GM23338 (cell line): Measurements from ENCODE around the gene METTL24. TPM values are rescaled to one million over a fixed set of nuclear protein-coding genes. Genes with fewer than 3 reads are reported as not detected.

Experiments used
- ATAC-seq: fragments of 200-7000 bp; cut with Tn5 transposase; 3 replicates; pipeline ENCODE4 v1.9.1; 2020
- DNase-seq: peaks from one replicate; pipeline ENCODE4 v3.0.0-alpha.2; 2015; ENCODE audit warnings: low spot score
- H2AFZ ChIP-seq: fragments of 200-600 bp; sonication (generic); 2 replicates; pipeline ENCODE4 v1.8.0; 2016; ENCODE audit warnings: antibody characterized with exemption, mild to moderate bottlenecking, moderate library complexity
- H3F3A ChIP-seq: fragments of 200-600 bp; sonication (generic); replicated peaks from 2 replicates; pipeline ENCODE4 v1.8.0; 2017; ENCODE audit warnings: antibody characterized with exemption, mixed run types, low read depth
- H3K27ac ChIP-seq: fragments of 200-600 bp; sonication (generic); 2 replicates; pipeline ENCODE4 v1.6.1; 2016; ENCODE audit warnings: low read depth
- H3K27me3 ChIP-seq: fragments of 200-600 bp; sonication (generic); 2 replicates; pipeline ENCODE4 v1.8.0; 2016; ENCODE audit warnings: mild to moderate bottlenecking, mixed run types, moderate library complexity; ENCODE audit not compliant: insufficient read depth
- H3K36me3 ChIP-seq: fragments of 200-600 bp; sonication (generic); 2 replicates; pipeline ENCODE4 v1.8.0; 2016; ENCODE audit warnings: mild to moderate bottlenecking; ENCODE audit not compliant: insufficient read depth
- H3K4me1 ChIP-seq: fragments of 200-600 bp; sonication (generic); 2 replicates; pipeline ENCODE4 v1.8.0; 2016; ENCODE audit warnings: mild to moderate bottlenecking, moderate library complexity; ENCODE audit not compliant: insufficient read depth
- H3K4me2 ChIP-seq: fragments of 200-600 bp; sonication (generic); 2 replicates; pipeline ENCODE4 v1.7.1; 2017; ENCODE audit warnings: mixed run types
- H3K4me3 ChIP-seq: fragments of 200-600 bp; sonication (generic); 2 replicates; pipeline ENCODE4 v1.6.1; 2016; ENCODE audit warnings: mixed run types
- H3K79me2 ChIP-seq: fragments of 200-600 bp; sonication (generic); replicated peaks from 2 replicates; pipeline ENCODE4 v1.8.0; 2017; ENCODE audit warnings: mild to moderate bottlenecking; ENCODE audit not compliant: insufficient read depth
- H3K9me2 ChIP-seq: fragments of 200-600 bp; sonication (generic); 2 replicates; pipeline ENCODE4 v1.8.0; 2017; ENCODE audit not compliant: insufficient read depth
- H4K20me1 ChIP-seq: fragments of 200-600 bp; sonication (generic); replicated peaks from 2 replicates; pipeline ENCODE4 v1.8.0; 2017; ENCODE audit warnings: mild to moderate bottlenecking; ENCODE audit not compliant: insufficient read depth
- H3K27ac Mint-ChIP-seq: 2 replicates; pipeline ENCODE4 v1.8.0; 2020; ENCODE audit warnings: inconsistent platforms, mild to moderate bottlenecking, moderate library complexity, mixed read lengths
- H3K27me3 Mint-ChIP-seq: 3 replicates; pipeline ENCODE4 v1.8.0; 2022; ENCODE audit warnings: low read depth, mild to moderate bottlenecking, moderate library complexity, mixed read lengths, inconsistent platforms; ENCODE audit not compliant: insufficient read depth, poor library complexity
- H3K36me3 Mint-ChIP-seq: 3 replicates; pipeline ENCODE4 v1.8.0; 2021; ENCODE audit warnings: low read depth, mild to moderate bottlenecking, inconsistent platforms, moderate library complexity, mixed read lengths
- H3K4me1 Mint-ChIP-seq: 3 replicates; pipeline ENCODE4 v1.8.0; 2020; ENCODE audit warnings: mild to moderate bottlenecking, inconsistent platforms, mixed read lengths
- H3K4me3 Mint-ChIP-seq: 3 replicates; pipeline ENCODE4 v1.8.0; 2021; ENCODE audit warnings: moderate library complexity, mild to moderate bottlenecking, inconsistent platforms, mixed read lengths
- H3K9me3 Mint-ChIP-seq: 3 replicates; pipeline ENCODE4 v1.8.0; 2020; ENCODE audit warnings: moderate library complexity, mild to moderate bottlenecking, inconsistent platforms, mixed read lengths
- CREB1 ChIP-seq: fragments of 250-450 bp; sonication (Bioruptor Pico); IDR thresholded peaks from 2 replicates; pipeline ENCODE4 v1.5.0; 2020; ENCODE audit warnings: low read depth, mild to moderate bottlenecking, moderate library complexity
- CTCF ChIP-seq, 2 experiments: fragments of 200-600 bp in 1 of 2; sonication (generic) in 1 of 2; conservative IDR thresholded peaks; 2 replicates each; pipeline versions ENCODE4 v1.5.1 to v1.6.1; 2016 to 2017; ENCODE audit warnings: antibody characterized with exemption in 2 of 2, low read depth in 2 of 2, mild to moderate bottlenecking in 2 of 2, moderate library complexity in 1 of 2
- ETS1 ChIP-seq: IDR thresholded peaks from 2 replicates; pipeline ENCODE4 v1.6.1; 2016; ENCODE audit warnings: antibody characterized with exemption
- EZH2 ChIP-seq: fragments of 200-600 bp; sonication (generic); IDR thresholded peaks from one replicate; pipeline ENCODE4 v1.8.0; 2017; ENCODE audit warnings: antibody characterized with exemption, mild to moderate bottlenecking, low read depth; ENCODE audit not compliant: unreplicated experiment
- JUNB ChIP-seq: IDR thresholded peaks from one replicate; pipeline ENCODE4 v1.6.1; 2016; ENCODE audit warnings: antibody characterized with exemption; ENCODE audit not compliant: unreplicated experiment
- ZNF114 ChIP-seq: fragments of 250-450 bp; sonication (Bioruptor Pico); IDR thresholded peaks from 2 replicates; pipeline ENCODE4 v1.5.0; 2020; ENCODE audit warnings: mild to moderate bottlenecking, moderate library complexity
- ZNF331 ChIP-seq: fragments of 250-450 bp; sonication (Bioruptor Pico); IDR thresholded peaks from 2 replicates; pipeline ENCODE4 v1.5.0; 2020; ENCODE audit warnings: low read depth, mild to moderate bottlenecking, moderate library complexity
- ZNF462 ChIP-seq: fragments of 250-450 bp; sonication (Bioruptor Pico); IDR thresholded peaks from 2 replicates; pipeline ENCODE4 v1.5.0; 2020; ENCODE audit warnings: mild to moderate bottlenecking, moderate library complexity
- polyA plus RNA-seq: library from polyadenylated mRNA; unstranded; fragments of >200 nt; fragmentation: Nextera tagmentation; extraction: Ambion mirVana; gene quantifications from 2 replicates; pipeline ENCODE4 v1.2.1, GENCODE V29; 2016
- total RNA-seq: library from RNA; depleted of rRNA; stranded (reverse); fragments of >200 nt; shearing (Covaris generic); gene quantifications from 2 replicates; pipeline ENCODE4 v1.2.3, GENCODE V29; 2014

Gene METTL24
- total and polyA plus RNA-seq, 2 experiments from 2014 or later: 0.35 TPM; not detected in 1

GRCh38 chr6:110315869-110316398 lies 42.2 kb downstream of the METTL24 start:
- H3K27me3 Mint-ChIP-seq: peaks cover 2% of the 10 kb centered on the region
- H3K36me3 Mint-ChIP-seq: no peaks in the 10 kb centered on the region

GRCh38 chr6:110315207-110315868 lies 42.8 kb downstream of the METTL24 start:
- no peaks in the 10 kb centered on the region for H3K36me3 ChIP-seq
- TF ChIP-seq JUNB (no peak), CREB1 (CRISPR knock-in tag) (no peak), EZH2 (no peak), ZNF462 (CRISPR knock-in tag) (no peak), CTCF (conservative IDR thresholded peaks at IDR 0.05; ENCODE audit: low read depth in 2 of 2) (no peak), ZNF114 (CRISPR knock-in tag) (no peak)

More at GRCh38 chr6:110315869-110316398, 42.2 kb downstream of the METTL24 start:
- H3K4me3 Mint-ChIP-seq: no peak overlapping the region
- no peaks in the 10 kb centered on the region for H3K79me2 ChIP-seq
- H2AFZ ChIP-seq: no peak overlapping the region
- no peak for DNase-seq
- no peak for TF ChIP-seq ZNF331 (CRISPR knock-in tag)
- no peak for TF ChIP-seq ETS1
- H3K9me3 Mint-ChIP-seq: no peaks in the 10 kb centered on the region
- no peaks in the 10 kb centered on the region for H3K27me3 ChIP-seq
- no peaks in the 10 kb centered on the region; the same call in 1 of the 2 replicates for H3F3A ChIP-seq
- H3K27ac Mint-ChIP-seq: no peak overlapping the region
- no peak overlapping the region for H3K27ac ChIP-seq
- no peak for ATAC-seq
- H3K4me1 ChIP-seq: peaks cover 10% of the 10 kb centered on the region; the same call in 1 of the 2 replicates
- no peak overlapping the region for H3K4me2 ChIP-seq
- H3K4me1 Mint-ChIP-seq: peaks cover 7% of the 10 kb centered on the region
- no peaks in the 10 kb centered on the region for H3K36me3 ChIP-seq
- H3K9me2 ChIP-seq: no peaks in the 10 kb centered on the region
- H3K4me3 ChIP-seq: no peak overlapping the region
- H4K20me1 ChIP-seq: no peaks in the 10 kb centered on the region

More at GRCh38 chr6:110315207-110315868, 42.8 kb downstream of the METTL24 start:
- H2AFZ ChIP-seq: no peak overlapping the region; the same call in 1 of the 2 replicates
- no peaks in the 10 kb centered on the region for H4K20me1 ChIP-seq
- no peaks in the 10 kb centered on the region for H3K36me3 Mint-ChIP-seq
- ATAC-seq (no peak), DNase-seq (no peak)
- H3K4me1 ChIP-seq: peaks cover 10% of the 10 kb centered on the region; the same call in 1 of the 2 replicates
- no peak overlapping the region for H3K4me3 ChIP-seq
- no peak overlapping the region for H3K27ac ChIP-seq
- no peak overlapping the region for H3K4me2 ChIP-seq
- H3K4me1 Mint-ChIP-seq: peaks cover 7% of the 10 kb centered on the region
- H3K27me3 Mint-ChIP-seq: peaks cover 2% of the 10 kb centered on the region
- no peak overlapping the region for H3K4me3 Mint-ChIP-seq
- H3K9me2 ChIP-seq: no peaks in the 10 kb centered on the region
- H3K9me3 Mint-ChIP-seq: no peaks in the 10 kb centered on the region
- H3F3A ChIP-seq: no peaks in the 10 kb centered on the region; the same call in 1 of the 2 replicates
- no peak overlapping the region for H3K27ac Mint-ChIP-seq
- no peaks in the 10 kb centered on the region for H3K79me2 ChIP-seq
- H3K27me3 ChIP-seq: no peaks in the 10 kb centered on the region
